ENCODE measurements around the gene LCMT1.
"Not testable (repeated sequence)": the region's sequence is repeated elsewhere in the genome, so short reads cannot be mapped to it uniquely, and the experiment has no call there.

The LCMT1 gene

DNA sequence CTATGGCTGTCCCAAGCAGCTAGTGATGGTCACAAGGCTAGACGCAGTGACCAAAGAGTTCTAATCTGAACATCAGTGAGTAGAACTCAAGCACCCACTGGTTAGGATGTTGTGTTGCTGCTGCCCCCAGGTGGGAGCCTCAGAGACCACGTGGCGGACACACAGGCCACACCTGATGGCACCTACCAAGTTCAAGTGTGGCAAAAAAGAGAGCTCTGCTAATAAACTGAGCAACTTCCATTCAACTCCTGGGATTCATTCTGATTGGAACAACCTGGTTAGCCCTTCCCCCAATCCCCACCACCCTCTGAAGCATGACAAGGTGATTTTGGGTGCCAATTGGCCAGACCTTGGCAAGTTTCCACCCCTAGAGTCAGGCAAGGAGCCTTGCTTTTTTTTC lies 3.5 kb upstream of the LCMT1 start:
- H3K4me1 Mint-ChIP-seq (ENCODE audit: low read depth): peaks cover 54% of the 10 kb centered on the region
- H3K27ac Mint-ChIP-seq: peak overlapping the region; percentile 96
- intact Hi-C loops (cut with micrococcal nuclease): no loop called here
- H3K36me3 Mint-ChIP-seq (ENCODE audit: low read depth): peaks cover 15% of the 10 kb centered on the region
- H3K9me3 Mint-ChIP-seq: no peaks in the 10 kb centered on the region
- no peak overlapping the region for H3K4me3 Mint-ChIP-seq
- no peaks in the 10 kb centered on the region for H3K27me3 Mint-ChIP-seq

DNA sequence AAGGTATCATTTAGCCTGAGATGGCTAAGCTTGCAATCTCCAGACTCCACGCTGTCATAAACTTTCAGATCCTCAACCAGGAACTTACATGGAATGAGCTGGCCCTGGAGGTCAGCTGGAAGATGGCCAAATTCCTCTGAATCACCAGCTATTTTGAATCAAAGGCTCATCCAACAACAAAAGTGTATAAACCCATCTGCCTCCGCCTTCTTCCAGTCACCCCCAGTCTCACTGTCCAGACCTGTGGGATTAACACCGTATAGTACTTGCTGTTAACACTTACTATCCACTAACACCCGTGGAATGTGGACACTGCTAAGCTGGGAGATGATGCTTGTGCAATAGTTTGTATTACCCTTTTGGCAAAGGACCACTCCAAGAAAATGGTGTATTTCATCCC lies 1.9 kb upstream of the LCMT1 start:
- intact Hi-C loops (cut with micrococcal nuclease): no loop called here
- H3K4me1 Mint-ChIP-seq (ENCODE audit: low read depth): peaks cover 67% of the 10 kb centered on the region
- H3K9me3 Mint-ChIP-seq: no peaks in the 10 kb centered on the region

DNA sequence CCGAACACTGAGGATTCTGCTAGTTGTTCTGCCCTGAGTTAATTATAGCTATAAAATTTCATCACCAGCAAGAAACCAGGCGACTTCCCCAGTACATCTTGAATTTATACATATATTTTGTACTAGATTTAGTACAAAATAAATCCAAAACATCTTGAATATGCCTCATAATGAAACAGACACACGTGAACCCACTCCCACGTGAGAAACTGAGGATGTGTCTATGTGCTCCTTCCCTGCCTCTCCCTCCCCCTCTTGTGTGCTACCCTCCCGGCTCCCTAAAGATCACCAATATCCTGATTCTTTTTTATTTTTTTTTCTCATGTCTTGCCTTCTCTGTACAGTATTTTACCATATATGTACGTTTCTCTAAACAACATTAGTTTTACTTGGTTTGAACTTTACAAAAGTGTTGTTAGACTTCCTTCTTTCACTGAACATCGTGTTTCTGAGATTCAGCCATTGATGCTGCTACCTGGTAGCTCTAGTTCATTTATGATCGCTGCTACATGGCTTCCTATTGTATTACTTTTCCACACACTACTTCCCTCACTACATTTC lies 1.1 kb upstream of the LCMT1 start:
- H3K4me3 Mint-ChIP-seq: peak overlapping the region; percentile 91
- H3K27me3 Mint-ChIP-seq: no peaks in the 10 kb centered on the region
- peaks cover 29% of the 10 kb centered on the region for H3K36me3 Mint-ChIP-seq (ENCODE audit: low read depth)
- H3K9me3 Mint-ChIP-seq: no peaks in the 10 kb centered on the region
- peak overlapping the region; percentile 84 for H3K27ac Mint-ChIP-seq
- peaks cover 73% of the 10 kb centered on the region for H3K4me1 Mint-ChIP-seq (ENCODE audit: low read depth)
- intact Hi-C loops (cut with micrococcal nuclease): no loop called here

More for the DNA sequence above, 1.9 kb upstream of the LCMT1 start:
- peak overlapping the region; percentile 53 for H3K27ac Mint-ChIP-seq
- peak overlapping the region; percentile 2 for H3K4me3 Mint-ChIP-seq
- peaks cover 21% of the 10 kb centered on the region for H3K36me3 Mint-ChIP-seq (ENCODE audit: low read depth)
- H3K27me3 Mint-ChIP-seq: no peaks in the 10 kb centered on the region

DNA sequence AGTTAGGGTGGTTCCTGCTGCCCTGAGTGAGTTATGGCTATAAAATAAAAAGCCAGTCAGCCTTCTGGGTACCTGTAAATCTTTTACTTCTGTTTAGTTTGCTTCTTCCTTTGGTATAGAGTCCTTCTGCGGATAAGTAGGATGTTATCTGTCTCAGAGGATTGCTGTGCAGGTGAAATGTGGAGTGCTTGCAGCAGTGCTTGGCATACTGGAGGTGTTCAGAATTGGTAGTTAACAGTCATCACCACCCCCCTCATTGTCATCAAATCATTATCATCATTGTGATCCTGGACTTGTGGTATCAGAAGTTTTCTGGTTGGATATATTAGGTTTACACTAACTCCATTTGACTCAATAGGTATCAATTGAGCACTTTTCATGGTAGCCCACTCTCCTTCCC lies 2.6 kb downstream of the LCMT1 start:
- Mint-ChIP-seq H3K27ac (no peak overlapping the region), H3K9me3 (no peaks in the 10 kb centered on the region), H3K4me3 (no peak overlapping the region), H3K4me1 (ENCODE audit: low read depth) (peaks cover 78% of the 10 kb centered on the region), H3K27me3 (no peaks in the 10 kb centered on the region), H3K36me3 (ENCODE audit: low read depth) (peaks cover 58% of the 10 kb centered on the region)
- intact Hi-C loops (cut with micrococcal nuclease): no loop called here

DNA sequence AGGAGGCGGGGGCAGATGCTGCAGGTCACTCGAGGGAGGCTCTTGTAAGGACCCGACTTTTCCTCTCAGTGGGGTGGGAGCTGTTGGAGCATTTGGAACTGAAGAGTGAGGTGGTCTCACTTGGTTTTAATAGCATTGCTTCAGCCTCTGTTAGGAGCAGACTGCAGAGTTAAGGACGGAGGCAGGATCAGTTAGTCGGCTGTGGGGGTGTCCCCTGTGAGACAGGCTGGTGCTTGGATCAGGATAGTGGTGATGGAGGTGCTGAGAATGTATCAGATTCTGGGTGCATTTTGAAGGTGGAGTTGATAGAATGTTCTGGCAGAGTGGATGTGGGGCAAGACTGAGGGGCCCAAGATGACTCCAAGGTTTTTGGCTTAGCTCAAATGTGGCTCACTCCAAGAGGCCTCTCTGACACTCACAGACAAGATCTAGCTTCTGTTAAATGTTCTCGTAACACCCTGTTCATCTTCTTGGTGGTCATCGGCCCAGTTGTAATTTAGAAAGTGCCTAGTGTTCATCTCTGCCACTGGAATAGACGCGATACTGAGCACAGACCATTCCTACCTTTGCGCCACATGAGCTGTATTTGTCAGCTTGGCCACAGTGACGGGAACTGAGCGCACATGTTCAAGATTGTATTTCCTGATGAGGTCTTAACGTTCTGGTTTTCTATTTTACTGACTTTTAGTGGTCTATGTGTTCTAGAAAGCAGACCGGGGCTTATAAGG lies 7.5 kb downstream of the LCMT1 start:
- intact Hi-C loops (cut with micrococcal nuclease): no loop called here
- H3K9me3 Mint-ChIP-seq: no peaks in the 10 kb centered on the region
- H3K4me1 Mint-ChIP-seq (ENCODE audit: low read depth): peaks cover 70% of the 10 kb centered on the region
- no peak overlapping the region for H3K27ac Mint-ChIP-seq
- peaks cover 52% of the 10 kb centered on the region for H3K36me3 Mint-ChIP-seq (ENCODE audit: low read depth)
- H3K27me3 Mint-ChIP-seq: no peaks in the 10 kb centered on the region
- no peak overlapping the region for H3K4me3 Mint-ChIP-seq

DNA sequence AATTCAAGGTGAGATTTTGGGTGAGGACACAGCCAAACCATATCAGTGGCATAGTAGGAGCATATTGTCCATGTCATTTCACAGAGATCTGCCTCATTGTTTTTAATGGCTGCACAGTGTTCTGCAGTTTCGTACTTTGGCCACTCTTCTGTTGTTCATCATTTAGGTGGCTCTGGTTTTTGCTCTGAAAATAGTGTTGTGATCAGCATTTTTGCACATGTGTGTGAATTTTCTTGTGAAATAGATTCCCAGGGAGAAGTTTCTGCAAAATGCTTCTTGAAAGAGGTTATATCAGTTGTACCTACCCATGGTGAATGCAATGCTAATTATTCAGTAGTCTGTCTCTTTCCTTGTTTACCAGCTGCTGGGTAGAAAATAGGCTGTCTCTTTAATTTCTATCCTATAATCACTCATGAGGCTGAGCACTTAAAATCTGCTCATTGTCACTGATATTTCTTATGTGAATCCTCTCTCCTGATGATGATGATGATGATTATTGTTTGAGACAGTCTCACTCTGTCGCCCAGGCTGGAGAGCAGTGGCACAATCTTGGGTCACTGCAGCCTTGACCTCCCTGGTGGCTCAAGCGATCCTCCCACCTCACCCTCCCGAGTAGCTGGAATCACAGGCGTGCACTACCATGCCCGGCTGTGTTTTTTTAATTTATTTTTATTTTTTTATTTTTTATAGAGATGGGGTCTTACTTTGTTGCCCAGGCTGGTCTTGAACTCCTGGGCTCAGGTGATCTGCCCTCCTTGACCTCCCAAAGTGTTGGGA lies 10.5 kb downstream of the LCMT1 start:
- Mint-ChIP-seq H3K27me3 (no peaks in the 10 kb centered on the region), H3K27ac (peak overlapping the region; percentile 45), H3K9me3 (no peaks in the 10 kb centered on the region), H3K36me3 (ENCODE audit: low read depth) (peaks cover 29% of the 10 kb centered on the region), H3K4me1 (ENCODE audit: low read depth) (peaks cover 55% of the 10 kb centered on the region), H3K4me3 (no peak overlapping the region)
- intact Hi-C loops (cut with micrococcal nuclease): no loop called here

DNA sequence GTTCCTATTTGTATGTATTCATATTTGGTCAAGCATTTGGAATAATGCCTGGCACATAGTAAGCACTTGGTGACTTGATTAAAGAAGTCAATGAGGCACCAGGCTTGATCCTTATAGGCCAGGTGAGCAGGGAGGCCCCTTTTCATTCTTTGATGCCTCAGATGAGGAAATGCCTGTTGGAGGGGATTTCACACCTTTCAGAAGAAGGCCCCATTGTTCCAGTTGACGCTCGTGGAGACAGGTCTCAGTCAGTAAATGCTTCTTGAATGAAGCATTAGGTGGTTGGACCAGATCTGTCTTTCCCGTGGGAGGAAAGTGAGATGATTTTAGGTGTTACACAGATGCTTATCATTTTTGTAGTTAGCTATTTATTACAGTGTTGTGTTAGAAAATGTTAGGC lies 13.0 kb downstream of the LCMT1 start:
- no peaks in the 10 kb centered on the region for H3K9me3 Mint-ChIP-seq
- no peak overlapping the region for H3K4me3 Mint-ChIP-seq
- intact Hi-C loops (cut with micrococcal nuclease): no loop called here
- H3K27me3 Mint-ChIP-seq: no peaks in the 10 kb centered on the region
- peaks cover 39% of the 10 kb centered on the region for H3K4me1 Mint-ChIP-seq (ENCODE audit: low read depth)
- no peak overlapping the region for H3K27ac Mint-ChIP-seq
- peaks cover 30% of the 10 kb centered on the region for H3K36me3 Mint-ChIP-seq (ENCODE audit: low read depth)

DNA sequence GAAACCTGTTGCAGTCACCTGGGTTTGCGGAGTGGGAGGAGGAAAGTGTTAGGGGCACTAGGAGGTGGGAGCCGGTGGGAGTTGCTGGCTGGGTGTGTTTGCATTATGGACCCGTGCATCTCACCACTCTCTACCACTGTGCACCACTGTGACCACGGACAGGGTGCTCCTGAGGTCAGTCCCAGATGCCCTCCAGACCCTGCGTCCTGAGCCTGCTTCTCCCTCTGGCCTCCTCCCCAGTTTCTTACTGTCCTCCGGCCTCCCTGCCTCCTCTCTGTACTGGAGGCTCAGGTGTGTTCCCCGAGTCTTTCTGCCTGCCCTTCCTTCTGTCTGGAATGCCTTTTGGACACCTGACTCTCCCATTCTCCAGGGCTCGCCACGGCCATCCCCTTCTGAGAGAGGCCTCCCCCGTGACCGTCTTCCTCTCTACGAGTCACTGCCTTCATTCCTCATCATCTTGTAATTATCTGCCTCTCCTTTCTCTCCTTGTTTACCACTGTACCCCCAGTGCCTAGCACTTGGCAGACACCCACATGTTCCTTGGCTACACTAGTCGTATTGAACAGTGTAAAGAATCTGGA lies 14.6 kb downstream of the LCMT1 start:
- not testable (repeated sequence) for H3K27ac Mint-ChIP-seq, H3K27me3 Mint-ChIP-seq, H3K9me3 Mint-ChIP-seq, H3K4me3 Mint-ChIP-seq
- intact Hi-C loops (cut with micrococcal nuclease): loop anchor here (1.0 kb wide), 1 partner anchor 71 kb away; no protein-coding TSS in a partner anchor
- Mint-ChIP-seq H3K4me1 (ENCODE audit: low read depth) (peaks cover 39% of the 10 kb centered on the region), H3K36me3 (ENCODE audit: low read depth) (peaks cover 46% of the 10 kb centered on the region)

DNA sequence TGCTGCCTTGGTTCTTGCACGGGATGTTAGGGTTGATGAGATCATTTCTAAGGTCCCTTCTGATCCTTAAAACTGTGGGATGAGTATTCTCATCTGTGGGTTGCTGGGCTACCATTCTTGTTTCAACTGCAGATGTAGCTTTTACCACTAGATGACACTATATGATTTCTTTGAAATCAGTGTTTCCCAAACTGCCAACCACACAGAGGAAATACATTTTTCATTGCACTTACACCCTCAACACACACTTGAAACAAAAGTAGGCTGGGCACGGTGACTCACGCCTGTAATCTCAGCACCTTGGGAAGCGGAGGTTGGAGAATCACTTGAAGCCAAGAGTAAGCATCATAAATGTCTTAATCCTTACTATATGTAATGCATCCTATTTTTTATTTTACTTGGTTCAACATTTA lies 15.3 kb downstream of the LCMT1 start:
- Mint-ChIP-seq H3K27ac (no peak overlapping the region), H3K36me3 (ENCODE audit: low read depth) (peaks cover 52% of the 10 kb centered on the region), H3K4me3 (no peak overlapping the region), H3K4me1 (ENCODE audit: low read depth) (peaks cover 32% of the 10 kb centered on the region), H3K9me3 (no peaks in the 10 kb centered on the region), H3K27me3 (no peaks in the 10 kb centered on the region)
- intact Hi-C loops (cut with micrococcal nuclease): loop anchor here (1.0 kb wide), 2 partner anchors 72 to 98 kb away; no protein-coding TSS in a partner anchor

DNA sequence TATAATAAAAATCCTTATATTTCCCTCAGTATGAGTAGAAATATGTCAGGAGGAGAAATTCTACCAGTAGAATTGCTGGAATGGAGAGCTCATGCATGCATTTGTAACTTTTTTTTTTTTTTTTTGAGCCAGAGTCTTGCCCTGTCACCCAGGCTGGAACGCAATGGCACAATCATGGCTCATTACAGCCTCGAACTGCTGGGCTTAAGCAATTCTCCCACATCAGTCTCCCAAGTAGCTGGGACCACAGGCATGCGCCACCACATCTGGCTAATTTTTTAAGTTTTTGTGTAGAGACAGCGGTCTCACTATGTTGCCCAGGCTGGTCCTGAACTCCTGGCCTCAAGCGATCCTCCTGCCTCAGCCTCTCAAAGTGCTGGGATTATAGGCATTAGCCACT lies 21.2 kb downstream of the LCMT1 start:
- H3K27ac Mint-ChIP-seq; H3K27me3 Mint-ChIP-seq; H3K4me3 Mint-ChIP-seq; H3K9me3 Mint-ChIP-seq; intact Hi-C loops (cut with micrococcal nuclease): not testable (repeated sequence)
- H3K36me3 Mint-ChIP-seq (ENCODE audit: low read depth): peaks cover 86% of the 10 kb centered on the region
- peaks cover 15% of the 10 kb centered on the region for H3K4me1 Mint-ChIP-seq (ENCODE audit: low read depth)

DNA sequence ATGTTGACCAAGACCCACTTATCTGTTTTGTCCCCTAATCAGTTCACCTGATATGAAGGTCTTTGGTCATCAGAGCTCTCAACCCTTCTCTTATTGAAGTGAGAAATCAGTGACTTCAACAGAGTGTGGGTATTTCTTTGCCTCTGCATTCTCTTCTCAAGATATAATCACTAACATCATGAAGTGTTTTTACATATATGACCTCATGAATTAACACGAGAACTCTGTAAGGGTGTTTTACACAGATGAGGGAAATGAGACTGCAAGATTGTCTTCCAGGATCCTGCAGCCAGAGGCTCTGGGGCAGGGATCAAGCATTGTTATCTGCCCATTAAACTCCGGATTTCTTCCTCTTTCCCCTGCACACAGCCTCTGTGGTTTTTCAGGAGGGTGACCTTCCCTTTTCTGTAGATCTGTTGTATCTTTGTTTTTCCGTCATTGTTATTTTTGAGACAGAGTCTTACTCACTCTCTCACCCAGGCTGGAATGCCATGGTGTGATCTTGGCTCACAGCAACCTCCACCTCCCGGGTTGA lies 22.7 kb downstream of the LCMT1 start:
- Mint-ChIP-seq H3K4me1 (ENCODE audit: low read depth) (peaks cover 15% of the 10 kb centered on the region), H3K27me3 (no peaks in the 10 kb centered on the region), H3K27ac (peak overlapping the region; percentile 68), H3K9me3 (no peaks in the 10 kb centered on the region), H3K4me3 (no peak overlapping the region), H3K36me3 (ENCODE audit: low read depth) (peaks cover 86% of the 10 kb centered on the region)
- intact Hi-C loops (cut with micrococcal nuclease): no loop called here

DNA sequence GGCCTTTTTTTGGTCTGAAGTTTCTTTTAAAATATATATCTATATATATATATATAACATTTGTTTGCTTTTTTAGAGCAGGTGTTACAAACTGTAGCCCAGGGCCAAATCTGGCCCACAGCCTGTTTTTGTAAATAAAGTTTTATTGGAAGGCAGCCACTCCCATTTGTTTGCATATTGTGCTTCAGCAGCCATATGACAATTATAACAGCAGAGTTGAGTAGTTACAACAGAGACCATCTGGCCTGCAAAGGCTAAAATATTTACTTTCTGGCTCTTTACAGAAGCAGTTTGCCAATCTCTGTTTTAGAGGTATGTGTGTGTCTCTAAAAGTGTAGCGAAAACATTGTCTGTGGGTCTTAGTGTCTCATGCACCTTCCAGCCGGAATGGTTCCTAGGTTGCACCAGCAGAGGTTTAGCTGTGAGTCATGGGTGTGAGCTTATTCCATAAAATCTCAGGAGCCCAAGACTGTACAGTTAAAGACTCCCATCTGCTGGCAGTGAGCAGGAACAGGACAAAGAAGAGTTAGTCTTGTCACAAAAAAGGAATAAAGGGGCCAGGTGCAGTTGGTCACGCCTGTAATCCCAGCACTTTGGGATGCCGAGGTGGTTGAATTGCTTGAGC lies 23.8 kb downstream of the LCMT1 start:
- intact Hi-C loops (cut with micrococcal nuclease): no loop called here

DNA sequence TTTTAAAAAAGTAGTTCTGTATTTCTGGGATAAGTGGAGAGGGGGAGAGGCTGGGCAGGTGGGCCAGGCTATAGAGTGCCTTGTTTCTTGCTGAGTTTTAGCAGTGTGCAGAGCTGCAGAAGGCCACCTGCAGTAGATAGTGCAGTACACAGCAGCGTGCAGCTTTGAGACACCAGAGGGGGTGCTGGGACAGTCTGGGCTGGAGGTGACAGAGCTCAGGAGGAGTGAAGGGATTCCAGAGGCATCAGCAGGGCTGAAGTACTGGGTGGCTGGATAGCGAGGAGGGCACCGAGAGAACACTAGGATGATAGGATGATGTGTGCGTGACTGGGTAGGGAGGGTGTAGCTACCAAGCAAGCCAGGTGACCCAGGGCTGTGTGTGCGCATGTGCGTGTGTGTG lies 26.6 kb downstream of the LCMT1 start:
- peaks cover 88% of the 10 kb centered on the region for H3K36me3 Mint-ChIP-seq (ENCODE audit: low read depth)

More for the DNA sequence above, 23.8 kb downstream of the LCMT1 start:
- H3K4me1 Mint-ChIP-seq (ENCODE audit: low read depth): peaks cover 15% of the 10 kb centered on the region
- peaks cover 86% of the 10 kb centered on the region for H3K36me3 Mint-ChIP-seq (ENCODE audit: low read depth)
- no peaks in the 10 kb centered on the region for H3K27me3 Mint-ChIP-seq
- H3K27ac Mint-ChIP-seq: peak overlapping the region; percentile 68
- H3K4me3 Mint-ChIP-seq: no peak overlapping the region
- H3K9me3 Mint-ChIP-seq: no peaks in the 10 kb centered on the region

More for the DNA sequence above, 26.6 kb downstream of the LCMT1 start:
- Mint-ChIP-seq H3K4me1 (ENCODE audit: low read depth) (peaks cover 15% of the 10 kb centered on the region), H3K27me3 (no peaks in the 10 kb centered on the region), H3K27ac (no peak overlapping the region), H3K9me3 (no peaks in the 10 kb centered on the region), H3K4me3 (no peak overlapping the region)
- intact Hi-C loops (cut with micrococcal nuclease): no loop called here
